OCI-LY7 (cell line): Measurements from ENCODE around the gene WASF3. TPM values are rescaled to one million over a fixed set of nuclear protein-coding genes. Genes with fewer than 3 reads are reported as not detected.

ENCODE experiments used
- BruUV-seq: library from RNA; stranded (reverse); fragments of 400-500 nt; replicated peaks from 2 replicates; lab custom pipeline; 2021; lab: Mats Ljungman, UMichigan
- CTCF ChIA-PET: fragments of 300-600 bp; sonication (Branson Sonifier 250); formaldehyde crosslinking; loops from one replicate; lab custom pipeline; 2022; ENCODE audit warnings: antibody characterized with exemption; ENCODE audit not compliant: unreplicated experiment; lab: Charles Lee
- POLR2A ChIA-PET: fragments of 300-600 bp; sonication (Branson Sonifier 250); formaldehyde crosslinking; loops from one replicate; lab custom pipeline; 2022; ENCODE audit warnings: antibody characterized with exemption; lab: Charles Lee
- DNase-seq: peaks from one replicate; pipeline ENCODE4 v3.0.0-alpha.2; 2015; ENCODE audit warnings: low spot score
- H2AFZ ChIP-seq: fragments of 200-600 bp; sonication (generic), shearing (Covaris generic); 2 replicates; pipeline ENCODE4 v1.6.1; 2014; ENCODE audit warnings: mild to moderate bottlenecking, antibody characterized with exemption, low read length, moderate library complexity
- H3K27ac ChIP-seq: fragments of 200-600 bp; sonication (generic); 2 replicates; pipeline ENCODE4 v1.5.1; 2014; ENCODE audit warnings: mixed run types, low read depth, mild to moderate bottlenecking, moderate library complexity, low read length, inconsistent platforms; ENCODE audit not compliant: poor library complexity, severe bottlenecking
- H3K36me3 ChIP-seq: fragments of 200-600 bp; sonication (generic); 2 replicates; pipeline ENCODE4 v1.6.1; 2014; ENCODE audit warnings: mild to moderate bottlenecking, antibody characterized with exemption, low read length, moderate library complexity, mixed read lengths; ENCODE audit not compliant: insufficient read depth
- H3K4me1 ChIP-seq: fragments of 200-600 bp; sonication (generic); 2 replicates; pipeline ENCODE4 v1.5.1; 2014; ENCODE audit warnings: mild to moderate bottlenecking, low read length; ENCODE audit not compliant: insufficient read depth, poor library complexity, severe bottlenecking
- H3K4me2 ChIP-seq: fragments of 200-600 bp; sonication (generic); 2 replicates; pipeline ENCODE4 v1.6.1; 2014; ENCODE audit warnings: mild to moderate bottlenecking, low read length
- H3K4me3 ChIP-seq: fragments of 200-600 bp; sonication (generic); 2 replicates; pipeline ENCODE4 v1.5.1; 2014; ENCODE audit warnings: mild to moderate bottlenecking, low read depth, low read length; ENCODE audit not compliant: poor library complexity, severe bottlenecking
- H3K79me2 ChIP-seq: fragments of 200-600 bp; sonication (generic); 2 replicates; pipeline ENCODE4 v1.6.1; 2016; ENCODE audit warnings: low read depth, mild to moderate bottlenecking, low read length, moderate library complexity, mixed read lengths; ENCODE audit not compliant: insufficient read depth
- H3K9me2 ChIP-seq: fragments of 200-600 bp; sonication (generic); 2 replicates; pipeline ENCODE4 v1.6.1; 2016; ENCODE audit warnings: mild to moderate bottlenecking, low read length, mixed read lengths; ENCODE audit not compliant: insufficient read depth
- H3K9me3 ChIP-seq: fragments of 200-600 bp; sonication (generic); 2 replicates; pipeline ENCODE4 v1.6.1; 2014; ENCODE audit warnings: mild to moderate bottlenecking, mixed run types, low read length, mixed read lengths
- H4K20me1 ChIP-seq: fragments of 200-600 bp; sonication (generic); 2 replicates; pipeline ENCODE4 v1.6.1; 2014; ENCODE audit warnings: mild to moderate bottlenecking, antibody characterized with exemption, low read length, moderate library complexity, mixed read lengths; ENCODE audit not compliant: insufficient read depth
- CTCF ChIP-seq: fragments of 200-600 bp; sonication (generic); conservative IDR thresholded peaks from 2 replicates; pipeline ENCODE4 v1.5.1; 2014; ENCODE audit warnings: mild to moderate bottlenecking, antibody characterized with exemption, low read length, moderate library complexity, mixed read lengths
- EZH2phosphoT487 ChIP-seq: fragments of 200-600 bp; sonication (generic); IDR thresholded peaks from 2 replicates; pipeline ENCODE4 v1.6.1; 2018; ENCODE audit warnings: low read depth, borderline replicate concordance, mild to moderate bottlenecking, mixed run types, antibody characterized with exemption, low read length, moderate library complexity, mixed read lengths
- intact Hi-C: fragments of 100-400 bp; cut with micrococcal nuclease; formaldehyde crosslinking; loops from one replicate; pipeline ENCODE4 v1.10.0; 2022; ENCODE audit not compliant: unreplicated experiment
- total RNA-seq, 2 experiments: library from RNA; depleted of rRNA in 1 of 2; stranded (reverse); fragments of >200 nt in 1 of 2; shearing (Covaris generic) in 1 of 2; gene quantifications; 2 replicates each; pipeline ENCODE4 v1.2.3, GENCODE V29; 2014 to 2022

The WASF3 gene
- total RNA-seq, 2 experiments from 2014 or later, result 0.17 to 0.19 TPM

GRCh38 chr13:26523007-26523406 is 34.5 kb upstream of the WASF3 start:
- Histone ChIP-seq H3K27ac (no peak overlapping the region), H3K9me3 (no peaks in the 10 kb centered on the region), H3K36me3 (no peaks in the 10 kb centered on the region), H3K4me3 (no peak overlapping the region), H3K9me2 (no peaks in the 10 kb centered on the region), H3K4me1 (no peaks in the 10 kb centered on the region), H4K20me1 (no peaks in the 10 kb centered on the region), H3K4me2 (no peak overlapping the region), H2AFZ (no peak overlapping the region), H3K79me2 (no peaks in the 10 kb centered on the region)
- no TSS peak for BruUV-seq
- intact Hi-C loops, result no loop called here
- ChIA-PET CTCF (interaction anchor here (1.1 kb wide), 1 partner anchor 338 kb away, joined by 4 read pairs; no protein-coding TSS in a partner anchor), POLR2A (interaction anchor here (0.7 kb wide), 1 partner anchor 1797 kb away, joined by 3 read pairs; no protein-coding TSS in a partner anchor)
- no peak for DNase-seq
- TF ChIP-seq EZH2phosphoT487 (no peak), CTCF (no peak)

- no peak overlapping the region for H2AFZ ChIP-seq
- no peak overlapping the region for H3K4me2 ChIP-seq
- POLR2A ChIA-PET, result no interaction called here
- CTCF ChIA-PET, result no interaction called here
- no peaks in the 10 kb centered on the region for H3K36me3 ChIP-seq
- H3K9me2 ChIP-seq, result no peaks in the 10 kb centered on the region
- TF ChIP-seq EZH2phosphoT487 (no peak), CTCF (no peak)
- H3K79me2 ChIP-seq, result no peaks in the 10 kb centered on the region
- BruUV-seq, result no TSS peak
- no peaks in the 10 kb centered on the region for H3K9me3 ChIP-seq
- H3K4me1 ChIP-seq, result no peaks in the 10 kb centered on the region
- H3K4me3 ChIP-seq, result no peak overlapping the region
- no peak for DNase-seq
- intact Hi-C loops, result no loop called here
- H4K20me1 ChIP-seq, result no peaks in the 10 kb centered on the region
- H3K27ac ChIP-seq, result no peak overlapping the region
Observed at GRCh38 chr13:26525528-26525927, 32.0 kb upstream of the WASF3 start.

GRCh38 chr13:26526702-26527216 is 30.7 kb upstream of the WASF3 start:
- TF ChIP-seq CTCF (no peak), EZH2phosphoT487 (no peak)
- no peak overlapping the region for H2AFZ ChIP-seq
- no peaks in the 10 kb centered on the region for H3K9me2 ChIP-seq
- H3K9me3 ChIP-seq, result no peaks in the 10 kb centered on the region
- H3K4me2 ChIP-seq, result no peak overlapping the region
- no peaks in the 10 kb centered on the region for H4K20me1 ChIP-seq
- H3K79me2 ChIP-seq, result no peaks in the 10 kb centered on the region
- no TSS peak for BruUV-seq
- H3K27ac ChIP-seq, result no peak overlapping the region
- POLR2A ChIA-PET, result interaction anchor here (0.5 kb wide), 1 partner anchor 59 kb away, joined by 6 read pairs; no protein-coding TSS in a partner anchor
- DNase-seq, result no peak
- intact Hi-C loops, result no loop called here
- no peaks in the 10 kb centered on the region for H3K4me1 ChIP-seq
- CTCF ChIA-PET, result no interaction called here
- no peaks in the 10 kb centered on the region for H3K36me3 ChIP-seq
- H3K4me3 ChIP-seq, result no peak overlapping the region
